Activated T-cell treated with anti-CD3 and anti-CD28 coated beads for 4 hours (primary cell): ENCODE results near the gene GPR55.

Experiments used
- DNase-seq: peaks from one replicate; pipeline ENCODE4 v3.0.0-alpha.2; 2020

GPR55 gene

GRCh38 chr2:230877759-230878598 lies 47.1 kb downstream of the GPR55 start:
- DNase-seq = peak; percentile 17

- DNase-seq = no peak
Observed at GRCh38 chr2:230877116-230877758, 47.8 kb downstream of the GPR55 start.

- DNase-seq = no peak
Observed at GRCh38 chr2:230875347-230876315, 49.4 kb downstream of the GPR55 start.

- DNase-seq = no peak
Observed at GRCh38 chr2:230874876-230875275, 50.2 kb downstream of the GPR55 start.

GRCh38 chr2:230874456-230874855 lies 50.6 kb downstream of the GPR55 start:
- DNase-seq = no peak

- no peak for DNase-seq
Observed at GRCh38 chr2:230873661-230874401, 51.2 kb downstream of the GPR55 start.

GRCh38 chr2:230872968-230873660 lies 51.9 kb downstream of the GPR55 start:
- no peak for DNase-seq

GRCh38 chr2:230872151-230872967 lies 52.7 kb downstream of the GPR55 start:
- no peak for DNase-seq

- no peak for DNase-seq
Observed at GRCh38 chr2:230871361-230872150, 53.5 kb downstream of the GPR55 start.

GRCh38 chr2:230870544-230871360 lies 54.3 kb downstream of the GPR55 start:
- no peak for DNase-seq

GRCh38 chr2:230869914-230870543 lies 55.0 kb downstream of the GPR55 start:
- DNase-seq = no peak

- DNase-seq = no peak
Observed at GRCh38 chr2:230868947-230869913, 55.8 kb downstream of the GPR55 start.

GRCh38 chr2:230868161-230868946 lies 56.7 kb downstream of the GPR55 start:
- no peak for DNase-seq

GRCh38 chr2:230866756-230867523 lies 58.1 kb downstream of the GPR55 start:
- DNase-seq = peak; percentile 42
